ENCODE results near the gene ADCY6. TPM values are rescaled to one million over a fixed set of nuclear protein-coding genes. Genes with fewer than 3 reads are reported as not detected.
"Not testable (repeated sequence)": the region's sequence is repeated elsewhere in the genome, so short reads cannot be mapped to it uniquely, and the experiment has no call there.

ADCY6 gene
- total RNA-seq, 3 donors from 2014 or later, result 91.6 to 207 (median 102) TPM

DNA sequence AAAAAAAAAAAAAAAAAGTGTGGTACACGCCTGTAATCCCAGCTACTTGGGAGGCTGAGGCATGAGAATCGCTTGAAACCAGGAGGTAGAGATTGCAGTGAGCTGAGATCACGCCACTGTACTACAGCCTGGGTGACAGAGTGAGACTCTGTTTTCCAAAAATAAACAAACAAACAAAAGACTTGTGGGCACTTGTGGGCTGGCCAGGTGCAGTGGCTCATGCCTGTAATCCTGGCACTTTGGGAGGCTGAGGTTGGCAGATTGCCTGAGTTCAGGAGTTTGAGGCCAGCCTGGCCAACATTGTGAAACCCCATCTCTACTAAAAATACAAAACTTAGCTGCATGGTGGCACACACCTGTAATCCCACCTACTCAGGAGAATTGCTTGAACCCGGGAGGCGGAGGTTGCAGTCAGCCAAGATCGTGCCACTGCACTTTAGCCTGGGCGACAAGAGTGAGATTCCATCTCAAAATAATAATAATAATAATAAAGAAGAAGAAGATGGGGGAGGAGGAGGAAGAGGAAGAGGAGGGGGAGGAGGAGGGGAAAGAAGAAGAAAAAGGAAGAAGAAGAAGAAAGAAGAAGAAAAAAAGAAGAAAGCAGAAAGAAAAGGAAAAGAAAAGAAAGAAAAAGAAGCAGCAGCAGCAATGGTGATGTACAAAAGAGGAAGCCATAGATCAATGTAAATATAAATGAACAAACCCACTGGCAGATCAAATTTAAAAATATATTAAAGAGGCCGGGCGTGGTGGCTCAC lies 44.5 kb downstream of the ADCY6 start:
- H3K36me3 ChIP-seq (ENCODE audit: low read depth), result no peaks in the 10 kb centered on the region
- no peaks in the 10 kb centered on the region for H3K9me3 ChIP-seq
- H3K4me3 ChIP-seq, result no peak overlapping the region
- ATAC-seq, result no peak
- H3K4me1 ChIP-seq (ENCODE audit: low read depth), result no peaks in the 10 kb centered on the region
- DNase-seq, result no peak
- TF ChIP-seq, protein P1, sequence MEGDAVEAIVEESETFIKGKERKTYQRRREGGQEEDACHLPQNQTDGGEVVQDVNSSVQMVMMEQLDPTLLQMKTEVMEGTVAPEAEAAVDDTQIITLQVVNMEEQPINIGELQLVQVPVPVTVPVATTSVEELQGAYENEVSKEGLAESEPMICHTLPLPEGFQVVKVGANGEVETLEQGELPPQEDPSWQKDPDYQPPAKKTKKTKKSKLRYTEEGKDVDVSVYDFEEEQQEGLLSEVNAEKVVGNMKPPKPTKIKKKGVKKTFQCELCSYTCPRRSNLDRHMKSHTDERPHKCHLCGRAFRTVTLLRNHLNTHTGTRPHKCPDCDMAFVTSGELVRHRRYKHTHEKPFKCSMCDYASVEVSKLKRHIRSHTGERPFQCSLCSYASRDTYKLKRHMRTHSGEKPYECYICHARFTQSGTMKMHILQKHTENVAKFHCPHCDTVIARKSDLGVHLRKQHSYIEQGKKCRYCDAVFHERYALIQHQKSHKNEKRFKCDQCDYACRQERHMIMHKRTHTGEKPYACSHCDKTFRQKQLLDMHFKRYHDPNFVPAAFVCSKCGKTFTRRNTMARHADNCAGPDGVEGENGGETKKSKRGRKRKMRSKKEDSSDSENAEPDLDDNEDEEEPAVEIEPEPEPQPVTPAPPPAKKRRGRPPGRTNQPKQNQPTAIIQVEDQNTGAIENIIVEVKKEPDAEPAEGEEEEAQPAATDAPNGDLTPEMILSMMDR (IDR thresholded peaks at IDR 0.05), result no peak
- intact Hi-C loops (cut with DNase I, micrococcal nuclease), result no loop called here

DNA sequence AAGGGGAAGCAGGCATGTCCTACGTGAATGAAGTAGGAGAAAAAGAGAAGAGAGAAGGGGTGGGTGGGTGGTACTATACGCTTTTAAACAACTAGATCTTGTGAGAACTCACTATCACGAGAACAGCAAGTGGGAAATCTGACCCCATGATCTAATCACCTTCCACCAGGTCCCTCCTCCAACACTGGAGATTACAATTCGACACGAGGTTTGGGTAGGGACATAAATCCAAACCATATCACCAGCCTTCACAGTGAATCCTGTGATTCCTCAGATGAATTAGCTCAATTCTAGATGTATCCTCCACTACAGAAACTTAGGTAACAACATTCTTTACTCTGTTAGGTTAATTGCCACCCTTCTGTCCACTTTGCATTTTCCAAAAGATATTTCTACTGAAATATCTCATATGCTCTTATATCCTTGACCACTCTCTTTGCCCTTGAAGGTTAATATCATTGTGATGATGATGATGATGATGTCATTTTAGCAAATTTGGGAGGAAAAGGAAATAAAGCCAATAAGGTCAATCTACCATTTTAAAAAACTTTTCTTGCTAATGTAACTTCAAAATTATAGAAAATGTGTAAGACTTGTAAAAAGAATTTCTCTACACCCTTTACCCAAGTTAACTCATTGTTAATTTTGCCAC lies 49.1 kb downstream of the ADCY6 start:
- H3K4me1 ChIP-seq (ENCODE audit: low read depth), result no peaks in the 10 kb centered on the region
- no peak overlapping the region for H3K4me3 ChIP-seq
- TF ChIP-seq, protein P1 (IDR thresholded peaks at IDR 0.05), result no peak
- intact Hi-C loops (cut with DNase I, micrococcal nuclease), result no loop called here
- no peaks in the 10 kb centered on the region for H3K36me3 ChIP-seq (ENCODE audit: low read depth)
- ATAC-seq (no peak), DNase-seq (no peak)
- no peaks in the 10 kb centered on the region for H3K9me3 ChIP-seq

DNA sequence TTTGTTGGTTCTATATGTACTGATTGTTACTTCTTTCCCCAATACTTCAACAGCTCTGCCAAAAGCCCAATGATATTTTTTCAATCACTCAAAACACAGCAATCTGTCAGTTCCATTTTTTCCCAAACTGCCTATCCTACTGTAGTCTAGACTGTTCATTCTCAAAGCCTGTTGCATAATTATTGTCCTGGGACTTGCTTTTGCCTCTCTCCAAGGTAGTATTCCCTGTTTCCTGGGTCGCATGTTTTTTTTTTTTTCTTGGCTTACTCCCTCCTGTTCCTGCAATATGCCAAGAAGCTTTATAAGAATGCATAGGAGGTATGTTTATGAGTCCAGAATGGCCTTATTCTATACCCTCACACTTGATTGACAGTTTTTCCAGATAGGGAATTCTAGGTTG lies 52.4 kb downstream of the ADCY6 start:
- Histone ChIP-seq H3K36me3 (ENCODE audit: low read depth) (no peaks in the 10 kb centered on the region), H3K4me1 (ENCODE audit: low read depth) (no peaks in the 10 kb centered on the region), H3K9me3 (no peaks in the 10 kb centered on the region), H3K4me3 (no peak overlapping the region)
- TF ChIP-seq, protein P1 (IDR thresholded peaks at IDR 0.05), result no peak
- no peak for ATAC-seq
- no peak for DNase-seq
- intact Hi-C loops (cut with DNase I, micrococcal nuclease), result no loop called here

DNA sequence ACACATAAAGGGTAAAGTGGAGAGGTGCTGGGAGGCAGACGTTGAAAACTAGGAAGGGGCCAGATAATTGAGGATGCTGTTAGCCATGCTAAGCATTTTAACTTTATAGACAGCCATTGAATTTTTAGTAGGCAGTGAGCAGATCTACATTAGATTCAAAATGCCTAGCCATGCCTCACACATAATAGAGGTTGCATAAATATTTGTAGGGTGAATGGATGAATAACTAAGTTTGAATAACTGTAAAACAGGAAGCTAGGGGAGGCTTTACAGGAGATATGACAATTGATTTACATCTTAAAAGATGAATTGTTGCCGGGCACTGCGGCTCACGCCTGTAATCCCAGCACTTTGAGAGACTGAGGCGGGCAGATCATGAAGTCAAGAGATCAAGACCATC lies 60.1 kb downstream of the ADCY6 start:
- ATAC-seq, result no peak

DNA sequence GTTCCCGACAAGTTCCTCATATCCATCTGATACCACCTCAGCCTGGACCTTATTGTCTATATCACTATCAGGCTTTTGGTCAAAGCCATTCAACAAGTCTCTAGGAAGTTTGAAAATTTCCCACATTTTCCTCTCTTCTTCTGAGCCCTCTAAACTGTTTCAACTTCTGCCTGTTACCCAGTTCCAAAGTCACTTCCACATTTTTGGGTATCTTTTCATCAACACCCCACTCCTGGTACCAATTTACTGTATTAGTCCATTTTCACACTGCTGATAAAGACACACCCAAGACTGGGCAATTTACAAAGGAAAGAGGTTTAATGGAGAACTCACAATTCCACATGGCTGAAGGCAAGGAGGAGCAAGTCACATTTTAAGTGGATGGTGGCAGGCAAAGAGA lies 68.2 kb downstream of the ADCY6 start:
- H3K4me3 ChIP-seq, DNase-seq, ATAC-seq: not testable (repeated sequence)

More for the DNA sequence above, 60.1 kb downstream of the ADCY6 start:
- Histone ChIP-seq H3K4me3 (no peak overlapping the region), H3K36me3 (ENCODE audit: low read depth) (no peaks in the 10 kb centered on the region), H3K9me3 (no peaks in the 10 kb centered on the region), H3K4me1 (ENCODE audit: low read depth) (no peaks in the 10 kb centered on the region)
- TF ChIP-seq, protein P1 (IDR thresholded peaks at IDR 0.05), result no peak
- DNase-seq, result no peak
- intact Hi-C loops (cut with DNase I, micrococcal nuclease), result no loop called here

DNA sequence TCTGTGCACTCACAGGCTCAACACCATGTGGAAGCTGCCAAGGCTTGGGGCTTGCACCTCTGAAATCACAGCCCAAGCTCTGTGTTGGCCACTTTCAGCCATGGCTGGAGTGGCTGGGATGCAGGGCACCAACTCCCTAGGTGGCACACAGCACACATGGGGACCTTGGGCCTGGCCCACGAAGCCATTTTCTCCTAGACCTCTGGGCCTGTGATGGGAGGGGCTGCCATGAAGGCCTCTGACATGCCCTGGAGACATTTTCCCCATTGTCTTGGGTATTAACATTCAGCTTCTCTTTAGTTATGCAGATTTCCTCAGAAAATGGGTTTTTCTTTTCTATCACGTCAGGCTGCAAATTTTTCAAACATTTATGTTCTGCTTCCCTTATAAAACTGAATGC lies 68.7 kb downstream of the ADCY6 start:
- ATAC-seq; H3K36me3 ChIP-seq (ENCODE audit: low read depth); H3K4me1 ChIP-seq (ENCODE audit: low read depth); DNase-seq; intact Hi-C loops (cut with DNase I, micrococcal nuclease); H3K4me3 ChIP-seq: not testable (repeated sequence)
- peaks cover 11% of the 10 kb centered on the region for H3K9me3 ChIP-seq

More for the DNA sequence above, 68.2 kb downstream of the ADCY6 start:
- H3K4me1 ChIP-seq (ENCODE audit: low read depth); intact Hi-C loops (cut with DNase I, micrococcal nuclease); H3K36me3 ChIP-seq (ENCODE audit: low read depth): not testable (repeated sequence)
- peaks cover 11% of the 10 kb centered on the region for H3K9me3 ChIP-seq

DNA sequence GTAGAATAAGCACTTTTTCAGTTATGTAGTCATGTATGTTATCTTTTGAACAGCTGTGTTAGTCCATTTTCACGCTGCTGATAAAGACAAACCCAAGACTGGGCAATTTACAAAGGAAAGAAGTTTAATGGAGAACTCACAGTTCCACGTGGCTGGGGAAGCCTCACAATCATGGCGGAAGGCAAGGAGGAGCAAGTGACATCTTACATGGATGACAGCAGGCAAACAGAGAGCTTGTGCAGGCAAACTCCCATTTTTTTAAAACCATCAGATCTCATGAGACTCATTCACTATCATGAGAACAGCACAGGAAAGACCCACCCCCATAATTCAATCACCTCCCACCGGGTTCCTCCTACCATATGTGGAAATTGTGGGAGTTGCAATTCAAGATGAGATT lies 69.9 kb downstream of the ADCY6 start:
- peaks cover 11% of the 10 kb centered on the region for H3K9me3 ChIP-seq
- peaks cover 20% of the 10 kb centered on the region for H3K4me1 ChIP-seq (ENCODE audit: low read depth)
- DNase-seq; ATAC-seq; H3K4me3 ChIP-seq; H3K36me3 ChIP-seq (ENCODE audit: low read depth); intact Hi-C loops (cut with DNase I, micrococcal nuclease): not testable (repeated sequence)
